NCI-H1092 (cell line): ENCODE measurements around the gene PDXK.

Source experiments
- DNase-seq: peaks from one replicate; lab custom pipeline; 2025; lab: John Stamatoyannopoulos, UW

The PDXK gene

DNA sequence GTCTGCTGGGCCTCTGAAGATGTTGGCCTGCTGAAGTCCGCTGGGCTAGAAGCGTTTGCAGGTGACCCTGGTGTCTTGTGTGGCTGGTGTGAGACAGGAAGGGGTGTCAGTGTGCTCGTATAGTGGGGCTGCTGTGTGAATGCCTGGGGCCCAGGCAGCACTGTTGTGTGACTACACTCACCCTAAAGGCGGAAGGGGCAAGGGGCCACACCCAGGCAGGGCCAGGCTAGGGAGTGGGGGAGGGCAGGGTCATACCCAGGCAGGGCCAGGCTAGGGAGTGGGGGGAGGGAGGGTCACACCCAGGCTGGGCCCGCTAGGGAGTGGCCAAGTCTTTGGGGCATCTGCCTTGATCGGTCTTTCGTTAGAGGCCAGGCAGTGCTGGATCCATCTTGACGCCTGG lies 25.0 kb downstream of the PDXK start:
- no peak for DNase-seq

GRCh38 chr21:43744725-43745124 lies 25.8 kb downstream of the PDXK start:
- no peak for DNase-seq

GRCh38 chr21:43745772-43746517 lies 27.0 kb downstream of the PDXK start:
- DNase-seq: no peak

GRCh38 chr21:43748622-43749021 lies 29.7 kb downstream of the PDXK start:
- no peak for DNase-seq

DNA sequence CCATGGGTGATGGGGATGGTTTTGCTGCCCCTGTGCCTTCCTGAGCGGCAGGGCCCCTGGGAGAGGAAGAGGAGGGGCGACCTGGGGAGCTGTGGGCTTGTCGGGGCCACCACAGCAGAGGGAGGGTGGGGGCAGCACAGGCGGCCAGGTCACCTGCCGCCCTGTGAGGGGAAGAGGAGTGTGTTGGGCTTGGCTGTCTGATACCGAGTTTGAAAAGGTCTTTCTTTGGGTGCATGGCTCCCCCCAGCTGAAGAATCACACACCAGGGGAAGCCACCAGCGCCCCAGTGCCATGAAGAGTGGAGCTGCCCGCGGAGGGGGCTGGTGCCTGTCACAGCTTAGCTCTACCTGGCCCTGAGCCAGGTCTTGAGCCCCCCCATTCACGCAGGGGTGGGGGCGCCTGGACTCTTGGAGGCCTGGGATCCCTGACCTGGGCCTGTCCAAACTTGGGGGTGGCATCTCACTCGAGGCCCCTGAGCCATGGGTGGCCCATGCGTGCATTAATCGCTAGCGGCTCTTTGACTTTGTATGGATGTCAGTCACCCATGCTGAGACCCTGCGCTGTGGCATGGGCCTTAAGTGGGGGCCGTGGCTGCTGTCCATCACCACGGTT lies 30.8 kb downstream of the PDXK start:
- no peak for DNase-seq

DNA sequence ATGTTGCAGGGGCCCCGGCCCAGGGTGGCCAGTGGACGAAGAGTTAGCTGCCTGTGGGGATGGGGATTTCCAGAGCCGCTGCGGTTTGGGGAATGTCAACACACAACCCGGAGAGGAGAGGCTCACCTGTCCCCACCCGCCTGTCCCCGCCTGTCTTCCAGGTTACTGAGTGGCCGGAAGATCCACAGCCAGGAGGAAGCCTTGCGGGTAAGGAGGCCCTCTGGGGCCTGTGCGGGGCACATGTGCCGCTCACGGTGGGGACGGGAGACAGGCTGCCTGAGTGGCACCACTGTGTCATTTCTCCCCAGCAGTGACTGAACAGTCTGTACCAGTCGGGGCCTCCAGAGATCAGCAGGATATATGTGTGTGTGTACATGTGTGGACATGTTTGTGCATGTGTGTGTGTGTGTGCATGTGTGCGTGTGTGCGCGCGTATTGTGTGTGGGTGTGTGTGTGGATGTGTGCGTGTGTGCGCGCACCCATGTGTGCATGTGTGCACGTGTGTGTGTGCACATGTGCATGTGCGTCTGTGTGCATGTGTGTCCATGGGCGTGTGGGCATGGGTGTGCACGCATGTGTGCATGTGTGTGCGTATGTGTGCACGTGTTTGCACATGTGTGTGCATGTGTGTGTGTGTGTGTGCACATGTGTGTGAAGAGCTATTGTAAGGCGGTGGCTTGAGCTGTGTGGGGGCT lies 31.6 kb downstream of the PDXK start:
- no peak for DNase-seq

DNA sequence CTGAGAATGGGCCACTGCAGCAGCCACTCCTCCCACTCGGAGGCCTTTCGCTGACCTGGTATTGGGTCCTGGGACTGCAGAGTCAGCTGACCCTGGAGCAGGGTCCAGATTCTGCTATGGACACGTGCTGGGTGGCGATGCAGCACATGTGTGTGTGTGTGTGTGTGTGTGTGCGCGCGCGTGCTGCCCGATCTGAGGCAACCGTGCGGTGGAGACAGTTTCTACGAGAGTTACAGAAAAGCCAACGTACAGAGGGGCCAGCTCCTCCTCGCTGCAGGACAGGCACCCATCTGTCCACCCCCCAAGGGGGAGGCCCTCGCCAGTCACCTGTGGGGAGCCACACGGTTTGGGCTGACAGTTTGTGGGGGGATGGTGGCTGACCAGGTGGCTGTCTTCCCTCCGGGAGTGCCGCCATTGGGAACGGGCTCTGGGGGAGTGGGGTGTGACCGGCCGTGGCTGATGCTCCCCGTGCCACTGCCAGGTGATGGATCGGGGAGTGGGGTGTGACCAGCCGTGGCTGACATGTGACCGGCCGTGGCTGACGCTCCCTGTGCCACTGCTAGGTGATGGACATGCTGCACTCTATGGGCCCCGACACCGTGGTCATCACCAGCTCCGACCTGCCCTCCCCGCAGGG lies 33.1 kb downstream of the PDXK start:
- DNase-seq: no peak

GRCh38 chr21:43752758-43753438 lies 34.0 kb downstream of the PDXK start:
- no peak for DNase-seq

DNA sequence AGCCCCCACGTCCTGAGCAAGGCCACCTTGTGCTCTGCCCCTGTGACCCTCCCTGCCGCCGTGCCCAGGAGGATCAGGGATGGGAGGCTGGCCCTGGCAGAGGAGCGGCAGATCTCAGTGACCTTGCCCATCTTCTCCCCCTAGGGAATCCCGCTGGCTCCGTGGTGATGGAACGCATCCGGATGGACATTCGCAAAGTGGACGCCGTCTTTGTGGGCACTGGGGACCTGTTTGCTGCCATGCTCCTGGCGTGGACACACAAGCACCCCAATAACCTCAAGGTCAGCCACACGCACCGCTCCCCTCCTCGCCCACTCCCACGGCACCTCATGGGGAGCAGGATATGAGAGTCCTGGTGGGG lies 34.5 kb downstream of the PDXK start:
- DNase-seq: no peak

- no peak for DNase-seq
These were observed 36.2 kb downstream of the PDXK start for GRCh38 chr21:43754948-43755781.

GRCh38 chr21:43755820-43756594 lies 37.1 kb downstream of the PDXK start:
- DNase-seq: no peak

DNA sequence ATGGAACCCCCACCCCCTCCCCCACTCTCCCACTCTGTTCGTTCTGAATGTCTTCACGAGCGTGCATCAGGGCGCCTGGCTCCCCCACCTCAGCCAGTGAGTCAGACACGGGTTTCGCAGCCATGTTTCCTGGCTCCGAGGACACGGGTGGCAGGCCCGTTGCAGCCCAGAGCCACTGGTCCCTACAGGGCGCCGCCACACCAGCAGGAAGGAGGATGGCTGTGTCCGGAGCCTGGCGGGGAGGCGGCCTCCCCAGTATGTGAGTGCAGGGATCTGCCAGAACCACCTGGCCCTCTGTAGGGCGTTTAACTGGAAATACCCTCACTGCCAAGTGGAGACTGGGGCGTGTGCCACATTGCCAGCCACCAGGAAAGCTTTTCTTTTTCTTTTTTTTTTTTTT lies 38.7 kb downstream of the PDXK start:
- DNase-seq: no peak

DNA sequence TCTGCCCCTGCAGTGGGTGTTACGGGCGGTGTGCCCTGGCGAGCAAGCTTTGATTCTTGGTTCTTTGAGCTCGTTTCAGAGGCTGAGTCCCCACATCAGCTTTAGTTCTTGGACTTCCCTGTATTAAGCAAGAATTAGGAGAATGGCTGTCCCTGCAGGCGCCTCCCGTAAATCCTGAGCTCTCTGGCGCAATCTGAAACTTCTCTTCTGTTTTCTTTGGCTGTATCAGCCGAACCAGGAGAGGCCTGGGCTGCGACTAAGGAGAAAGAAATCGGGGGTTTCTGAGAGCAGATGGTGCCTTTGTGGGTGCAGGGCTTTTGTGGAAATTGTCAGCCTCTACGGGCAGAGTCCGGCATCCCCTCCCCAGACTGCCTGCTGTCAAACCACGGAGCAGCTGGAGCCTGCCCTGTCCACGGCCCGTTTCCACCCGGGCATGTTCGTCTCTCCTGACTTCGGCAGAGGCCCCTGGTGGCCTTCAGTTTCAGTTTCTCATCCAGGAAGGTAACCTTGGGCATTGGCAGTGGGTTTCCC lies 39.2 kb downstream of the PDXK start:
- no peak for DNase-seq

GRCh38 chr21:43758811-43759210 lies 39.9 kb downstream of the PDXK start:
- no peak for DNase-seq

DNA sequence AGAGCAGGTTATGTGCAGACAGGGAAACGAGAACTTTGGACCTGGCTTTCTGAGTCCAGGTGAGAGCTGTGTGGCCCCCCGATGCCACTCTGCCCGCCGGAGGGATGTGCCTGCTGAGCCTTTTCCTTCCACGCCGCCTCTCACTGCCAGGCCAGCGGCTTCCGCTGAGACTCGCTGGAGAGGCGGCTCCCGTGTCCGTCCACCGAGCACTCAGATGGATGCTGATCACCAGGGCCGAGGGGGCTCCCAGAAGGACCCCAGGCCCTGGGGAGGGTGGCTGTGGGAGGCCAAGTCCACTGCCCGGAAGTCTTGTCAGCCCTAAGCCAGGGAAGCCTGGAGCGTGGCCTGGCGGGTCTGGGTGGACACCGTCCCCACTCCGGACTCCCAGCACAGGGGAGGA lies 40.7 kb downstream of the PDXK start:
- no peak for DNase-seq

DNA sequence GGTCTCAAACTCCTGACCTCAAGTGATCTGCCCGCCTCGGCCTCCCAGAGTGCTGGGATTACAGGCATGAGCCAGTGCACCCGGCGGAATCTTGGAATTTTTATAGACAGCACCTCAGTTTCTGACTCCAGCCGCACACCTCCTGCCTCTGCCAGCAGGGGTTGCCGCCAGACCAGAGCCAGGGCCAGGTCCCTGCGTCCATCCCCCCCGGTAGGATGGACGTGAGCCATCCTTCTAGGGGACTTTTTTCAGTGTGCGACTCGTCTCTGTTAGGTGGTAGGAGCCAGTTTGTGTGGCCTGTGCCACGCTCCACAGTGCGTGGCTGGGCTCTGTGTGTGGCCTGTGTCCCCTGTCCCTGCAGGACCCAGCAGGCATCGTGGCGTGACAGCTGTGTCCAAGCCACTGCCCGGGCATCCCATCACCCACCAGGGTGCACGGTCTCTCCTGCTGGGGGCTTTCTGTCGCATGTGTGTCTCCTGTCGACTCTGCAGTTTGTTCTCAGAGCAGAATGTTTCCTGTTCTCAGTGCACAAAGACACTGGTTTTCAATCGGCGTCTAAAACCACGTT lies 41.5 kb downstream of the PDXK start:
- no peak for DNase-seq

- no peak for DNase-seq
These were observed 43.0 kb downstream of the PDXK start for GRCh38 chr21:43761886-43762285.

DNA sequence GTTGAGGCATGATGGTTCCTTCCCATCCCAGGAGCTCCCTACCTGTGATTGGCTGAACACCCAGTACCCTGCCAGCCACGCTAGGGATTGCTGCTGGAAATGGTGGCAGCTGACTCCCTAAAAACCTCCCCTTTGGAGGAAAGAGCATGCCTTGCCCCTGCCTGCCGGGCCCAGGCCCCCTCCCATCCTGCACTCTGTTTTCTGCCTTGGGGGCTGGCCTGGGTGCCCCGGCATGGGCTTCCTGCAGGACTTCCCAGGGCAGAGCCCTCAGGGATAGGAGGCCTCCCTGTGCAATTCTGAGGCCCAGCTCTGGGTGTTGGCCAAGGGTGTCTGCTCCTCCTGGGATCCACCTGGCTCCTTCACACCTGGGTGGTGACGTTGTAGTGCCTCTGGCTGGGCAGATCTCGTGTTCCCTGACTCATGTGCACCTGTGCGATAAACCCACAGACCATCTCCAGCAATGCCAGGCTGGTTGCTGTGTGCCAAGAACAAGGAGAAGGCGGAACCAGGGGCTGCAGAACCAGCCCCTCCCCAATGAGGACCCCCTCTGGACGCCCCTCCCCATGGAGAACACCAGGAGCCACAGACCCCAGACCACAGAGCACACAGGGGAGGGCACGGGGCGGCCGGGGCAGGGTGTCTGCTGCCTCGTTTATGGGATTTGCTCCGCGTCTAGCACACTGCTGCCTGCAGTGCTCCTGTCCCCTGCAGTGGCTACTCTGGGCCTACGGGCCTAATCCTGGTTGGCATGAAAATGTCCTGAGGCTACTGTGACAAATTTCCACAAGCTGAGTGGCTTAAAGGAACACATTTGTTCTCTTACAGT lies 43.6 kb downstream of the PDXK start:
- no peak for DNase-seq

- DNase-seq: no peak
These were observed 45.1 kb downstream of the PDXK start for GRCh38 chr21:43763901-43764523.
